Measurements from ENCODE around the gene RETREG1. TPM values are rescaled to one million over a fixed set of nuclear protein-coding genes. Genes with fewer than 3 reads are reported as not detected.
"Not testable (repeated sequence)": the region's sequence is repeated elsewhere in the genome, so short reads cannot be mapped to it uniquely, and the experiment has no call there.

RETREG1 gene
- total RNA-seq, 2 donors from 2014 or later, result 114 to 145 TPM

DNA sequence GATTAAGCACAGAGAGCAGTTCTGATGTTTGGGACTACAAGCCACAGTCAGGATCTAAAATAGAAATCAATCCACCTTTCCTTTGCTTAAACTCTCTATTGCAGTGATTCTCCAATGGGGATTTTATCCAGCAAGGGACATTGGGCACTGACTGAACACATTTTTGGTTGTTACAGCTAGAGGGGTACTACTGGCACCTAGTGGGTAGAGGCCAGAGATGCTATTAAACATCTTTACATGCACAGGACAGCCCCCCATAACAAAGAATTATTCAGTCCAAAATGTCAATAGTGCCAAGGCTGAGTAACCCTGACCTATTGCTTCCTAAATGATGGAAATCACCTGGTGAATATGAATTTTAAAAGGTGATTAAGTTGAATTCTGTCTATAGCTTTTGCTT is 163.2 kb downstream of the RETREG1 start:
- intact Hi-C loops (cut with DNase I), result no loop called here
- DNase-seq (no peak), ATAC-seq (no peak)

- ATAC-seq, result no peak
Observed at GRCh38 chr5:16450163-16450562, 166.6 kb downstream of the RETREG1 start.

GRCh38 chr5:16446993-16447392 is 169.8 kb downstream of the RETREG1 start:
- no peak for ATAC-seq
- intact Hi-C loops (cut with DNase I), result no loop called here

More at GRCh38 chr5:16450163-16450562, 166.6 kb downstream of the RETREG1 start:
- DNase-seq, result no peak
- intact Hi-C loops (cut with DNase I), result no loop called here

GRCh38 chr5:16437977-16438376 is 178.8 kb downstream of the RETREG1 start:
- intact Hi-C loops (cut with DNase I), result no loop called here
- DNase-seq (no peak), ATAC-seq (peak in 1 of 2 donors; percentile 30)

More at GRCh38 chr5:16446993-16447392, 169.8 kb downstream of the RETREG1 start:
- no peak for DNase-seq

DNA sequence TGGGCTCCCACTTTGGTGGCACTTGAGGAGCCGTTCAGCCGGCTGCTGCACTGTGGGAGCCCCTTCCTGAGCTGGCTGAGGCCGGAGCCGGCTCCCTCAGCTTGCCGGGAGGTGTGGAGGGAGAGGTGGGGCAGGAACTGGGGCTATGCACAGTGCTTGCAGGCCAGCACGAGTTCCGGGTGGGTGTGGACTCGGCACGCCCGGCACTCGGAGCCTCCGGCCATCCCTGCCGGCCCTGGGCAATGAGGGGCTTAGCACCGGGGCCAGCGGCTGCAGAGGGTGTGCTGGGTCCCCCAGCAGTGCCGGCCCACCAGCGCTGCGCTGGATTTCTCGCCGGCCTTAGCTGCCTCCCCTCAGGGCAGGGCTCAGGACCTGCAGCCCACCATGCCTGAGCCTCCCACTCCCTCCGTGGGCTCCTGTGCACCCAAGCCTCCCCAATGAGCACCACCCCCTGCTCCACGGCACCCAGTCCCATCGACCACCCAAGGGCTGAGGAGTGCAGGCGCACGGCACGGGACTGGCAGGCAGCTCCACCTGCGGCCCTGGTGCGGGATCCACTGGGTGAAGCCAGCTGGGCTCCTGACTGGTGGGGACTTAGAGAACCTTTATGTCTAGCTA is 180.6 kb downstream of the RETREG1 start:
- intact Hi-C loops (cut with DNase I); ATAC-seq; DNase-seq: not testable (repeated sequence)

GRCh38 chr5:16431490-16431889 is 185.3 kb downstream of the RETREG1 start:
- ATAC-seq (no peak), DNase-seq (no peak)
- intact Hi-C loops (cut with DNase I), result no loop called here

DNA sequence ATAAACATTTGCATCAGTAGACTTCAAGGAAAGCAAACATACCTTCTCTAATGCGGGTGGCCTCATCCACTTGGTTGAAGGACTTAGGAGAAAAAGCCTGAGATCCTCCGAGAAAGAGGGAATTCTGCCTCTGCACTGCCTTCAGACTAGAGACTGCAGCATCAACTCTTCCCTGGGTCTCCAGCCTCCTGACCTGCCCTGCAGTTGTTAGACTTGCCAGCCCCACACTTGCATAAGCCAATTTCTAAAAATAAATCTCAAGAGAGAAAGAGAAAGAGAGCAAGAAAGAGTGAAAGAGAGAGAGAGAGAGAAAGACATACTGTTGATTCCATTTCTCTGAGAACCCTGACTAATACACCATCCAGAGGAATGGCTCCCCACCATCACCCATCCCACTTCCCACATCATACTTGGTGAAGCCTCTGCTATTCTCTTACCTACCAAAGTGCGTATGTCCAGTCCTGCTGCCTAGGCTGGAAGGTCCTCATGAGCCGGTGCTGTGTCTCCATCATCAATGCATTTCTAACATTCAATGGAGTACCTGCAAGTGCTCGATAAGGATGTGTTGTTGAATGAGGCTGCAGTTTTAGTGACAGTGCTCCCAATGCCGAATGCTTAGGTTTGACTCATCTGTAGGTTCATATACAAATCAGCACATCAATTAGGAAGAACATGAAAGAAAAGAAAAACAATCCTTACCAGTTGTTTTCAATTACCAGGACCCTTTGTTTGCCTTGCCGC is 186.3 kb downstream of the RETREG1 start:
- DNase-seq (no peak), ATAC-seq (peak in 1 of 2 donors; percentile 47)
- intact Hi-C loops (cut with DNase I), result no loop called here

- DNase-seq, result no peak
- no peak for ATAC-seq
- intact Hi-C loops (cut with DNase I), result no loop called here
Observed at GRCh38 chr5:16428359-16428758, 188.4 kb downstream of the RETREG1 start.

- intact Hi-C loops (cut with DNase I), result no loop called here
- no peak for DNase-seq
- no peak for ATAC-seq
Observed at GRCh38 chr5:16427587-16427986, 189.2 kb downstream of the RETREG1 start.

Other genes starting within 250 kb of the RETREG1 start
- 10 to 100 TPM; 24.4 to 30.3 TPM for gene ZNF622, start 151.2 kb downstream of the RETREG1 start, total RNA-seq